H9 (cell line): Measurements from ENCODE around the gene NAA25. TPM values are rescaled to one million over a fixed set of nuclear protein-coding genes. Genes with fewer than 3 reads are reported as not detected.

Experiments
- DNase-seq: peaks from one replicate; pipeline ENCODE4 v3.0.0-alpha.2; 2017
- H2AFZ ChIP-seq: one replicate; pipeline ENCODE4 v1.6.1; 2013; ENCODE audit warnings: mild to moderate bottlenecking, low read length, control low read depth, moderate library complexity
- H2AK5ac ChIP-seq: 2 replicates; pipeline ENCODE4 v1.6.1; 2013; ENCODE audit warnings: low read length, control low read depth, mixed read lengths; ENCODE audit not compliant: insufficient read length
- H2BK120ac ChIP-seq: one replicate; pipeline ENCODE4 v1.6.1; 2013; ENCODE audit warnings: low read depth, mild to moderate bottlenecking, low read length, control low read depth, inconsistent platforms; ENCODE audit not compliant: poor library complexity, severe bottlenecking
- H2BK12ac ChIP-seq: 2 replicates; pipeline ENCODE4 v1.6.1; 2013; ENCODE audit warnings: low read length, control low read depth, mixed read lengths, low read depth; ENCODE audit not compliant: insufficient read length
- H2BK15ac ChIP-seq: 2 replicates; pipeline ENCODE4 v1.6.1; 2013; ENCODE audit warnings: low read depth, low read length, control low read depth
- H2BK20ac ChIP-seq: one replicate; pipeline ENCODE4 v1.6.1; 2013; ENCODE audit warnings: low read depth, mild to moderate bottlenecking, low read length, control low read depth, inconsistent platforms; ENCODE audit not compliant: poor library complexity, severe bottlenecking
- H2BK5ac ChIP-seq: 2 replicates; pipeline ENCODE4 v1.6.1; 2013; ENCODE audit warnings: low read length, control low read depth, mixed read lengths; ENCODE audit not compliant: insufficient read length
- H3K14ac ChIP-seq: 2 replicates; pipeline ENCODE4 v1.6.1; 2013; ENCODE audit warnings: low read length, control low read depth; ENCODE audit not compliant: insufficient read depth
- H3K18ac ChIP-seq: 2 replicates; pipeline ENCODE4 v1.6.1; 2013; ENCODE audit warnings: low read depth, mild to moderate bottlenecking, mixed read lengths, low read length, control low read depth; ENCODE audit not compliant: insufficient read length
- H3K23ac ChIP-seq: 2 replicates; pipeline ENCODE4 v1.6.1; 2013; ENCODE audit warnings: low read length, control low read depth, mixed read lengths, low read depth; ENCODE audit not compliant: insufficient read length
- H3K23me2 ChIP-seq: 2 replicates; pipeline ENCODE4 v1.6.1; 2013; ENCODE audit warnings: low read depth, mild to moderate bottlenecking, mixed read lengths, low read length, control low read depth; ENCODE audit not compliant: insufficient read length, poor library complexity, severe bottlenecking
- H3K27ac ChIP-seq: 2 replicates; pipeline ENCODE4 v1.5.1; 2013; ENCODE audit warnings: low read length, control low read depth, mixed read lengths, low read depth; ENCODE audit not compliant: insufficient read length
- H3K27me3 ChIP-seq: 2 replicates; pipeline ENCODE4 v1.6.1; 2013; ENCODE audit warnings: low read length, control low read depth, inconsistent platforms; ENCODE audit not compliant: insufficient read depth
- H3K4ac ChIP-seq: 2 replicates; pipeline ENCODE4 v1.6.1; 2013; ENCODE audit warnings: low read depth, mild to moderate bottlenecking, control low read depth, inconsistent platforms, low read length, moderate library complexity
- H3K4me1 ChIP-seq: 2 replicates; pipeline ENCODE4 v1.6.1; 2013; ENCODE audit warnings: low read length, control low read depth, inconsistent platforms; ENCODE audit not compliant: insufficient read depth
- H3K4me2 ChIP-seq: 2 replicates; pipeline ENCODE4 v1.6.1; 2013; ENCODE audit warnings: low read length, control low read depth, mixed read lengths; ENCODE audit not compliant: insufficient read length, insufficient read depth
- H3K56ac ChIP-seq: 2 replicates; pipeline ENCODE4 v1.6.1; 2013; ENCODE audit warnings: low read depth, mild to moderate bottlenecking, mixed read lengths, low read length, control low read depth; ENCODE audit not compliant: insufficient read length
- H3K79me1 ChIP-seq: 2 replicates; pipeline ENCODE4 v1.6.1; 2013; ENCODE audit warnings: low read depth, mild to moderate bottlenecking, moderate library complexity, low read length, control low read depth, inconsistent platforms; ENCODE audit not compliant: insufficient read depth, poor library complexity, severe bottlenecking
- H3K79me2 ChIP-seq: 2 replicates; pipeline ENCODE4 v1.6.1; 2013; ENCODE audit warnings: low read length, control low read depth, inconsistent platforms; ENCODE audit not compliant: insufficient read depth
- H3K9ac ChIP-seq: 2 replicates; pipeline ENCODE4 v1.6.1; 2013; ENCODE audit warnings: low read length, control low read depth, mixed read lengths; ENCODE audit not compliant: insufficient read length; ENCODE audit errors: extremely low read depth
- H3K9me3 ChIP-seq: one replicate; pipeline ENCODE4 v1.6.1; 2013; ENCODE audit warnings: low read depth, low read length, inconsistent platforms; ENCODE audit not compliant: control insufficient read depth
- H3T11ph ChIP-seq: one replicate; pipeline ENCODE4 v1.6.1; 2013; ENCODE audit warnings: mild to moderate bottlenecking, low read length, control low read depth, inconsistent platforms
- H4K20me1 ChIP-seq: one replicate; pipeline ENCODE4 v1.6.1; 2013; ENCODE audit not compliant: control insufficient read depth, insufficient read length, insufficient read depth
- H4K5ac ChIP-seq: 2 replicates; pipeline ENCODE4 v1.6.1; 2013; ENCODE audit warnings: low read depth, mild to moderate bottlenecking, mixed read lengths, low read length, control low read depth; ENCODE audit not compliant: insufficient read length
- H4K8ac ChIP-seq: replicated peaks from 2 replicates; pipeline ENCODE4 v1.6.1; 2013; ENCODE audit warnings: low read length, control low read depth, mixed read lengths, low read depth; ENCODE audit not compliant: insufficient read length
- H4K91ac ChIP-seq: 2 replicates; pipeline ENCODE4 v1.6.1; 2013; ENCODE audit warnings: low read depth, mild to moderate bottlenecking, moderate library complexity, mixed read lengths, low read length, control low read depth; ENCODE audit not compliant: insufficient read length
- H3K27ac Mint-ChIP-seq, 3 experiments: 2 replicates in 2 of 3; 3 replicates in 1 of 3; pipeline ENCODE4 v1.8.0; 2020 to 2021; ENCODE audit warnings: mixed read lengths in 3 of 3, mild to moderate bottlenecking in 1 of 3, moderate library complexity in 1 of 3
- H3K27me3 Mint-ChIP-seq: 2 replicates; pipeline ENCODE4 v1.8.0; 2021; ENCODE audit warnings: low read depth, mild to moderate bottlenecking, moderate library complexity, mixed read lengths
- H3K36me3 Mint-ChIP-seq, 3 experiments: 2 replicates in 2 of 3; 3 replicates in 1 of 3; pipeline ENCODE4 v1.8.0; 2020 to 2021; ENCODE audit warnings: low read depth in 3 of 3, mixed read lengths in 3 of 3; ENCODE audit not compliant: insufficient read depth in 1 of 3
- H3K4me1 Mint-ChIP-seq, 2 experiments: 2 replicates each; pipeline ENCODE4 v1.8.0; 2020; ENCODE audit warnings: mixed read lengths in 2 of 2
- H3K4me3 Mint-ChIP-seq, 2 experiments: 2 replicates in 1 of 2; 3 replicates in 1 of 2; pipeline ENCODE4 v1.8.0; 2020 to 2021; ENCODE audit warnings: mild to moderate bottlenecking in 2 of 2, mixed read lengths in 2 of 2, moderate library complexity in 1 of 2
- H3K9me3 Mint-ChIP-seq, 2 experiments: 2 replicates in 1 of 2; 3 replicates in 1 of 2; pipeline ENCODE4 v1.8.0; 2020; ENCODE audit warnings: mild to moderate bottlenecking in 2 of 2, mixed read lengths in 2 of 2, moderate library complexity in 1 of 2
- WGBS: extraction: QIAGEN DNeasy Blood & Tissue Kit; methylation state at CpG from one replicate; pipeline ENCODE4 v1.1.7; 2013; ENCODE audit warnings: missing lambda C conversion rate, low lambda C conversion rate, mixed read lengths; ENCODE audit not compliant: insufficient read length; ENCODE audit errors: extremely low coverage; 5-methylcytosine and 5-hydroxymethylcytosine counted together
- total RNA-seq: library from RNA; stranded (reverse); gene quantifications from 2 replicates; pipeline ENCODE4 v1.2.1, GENCODE V29; 2021
- TF ChIP-seq, protein P1 (sequence below): fragments of 200-600 bp; sonication (generic); conservative IDR thresholded peaks from 3 replicates; pipeline ENCODE4 v1.8.0; 2021; ENCODE audit warnings: antibody characterized with exemption, mild to moderate bottlenecking

The NAA25 gene
- total RNA-seq, 1 experiment from 2014 or later = 57.1 TPM

DNA sequence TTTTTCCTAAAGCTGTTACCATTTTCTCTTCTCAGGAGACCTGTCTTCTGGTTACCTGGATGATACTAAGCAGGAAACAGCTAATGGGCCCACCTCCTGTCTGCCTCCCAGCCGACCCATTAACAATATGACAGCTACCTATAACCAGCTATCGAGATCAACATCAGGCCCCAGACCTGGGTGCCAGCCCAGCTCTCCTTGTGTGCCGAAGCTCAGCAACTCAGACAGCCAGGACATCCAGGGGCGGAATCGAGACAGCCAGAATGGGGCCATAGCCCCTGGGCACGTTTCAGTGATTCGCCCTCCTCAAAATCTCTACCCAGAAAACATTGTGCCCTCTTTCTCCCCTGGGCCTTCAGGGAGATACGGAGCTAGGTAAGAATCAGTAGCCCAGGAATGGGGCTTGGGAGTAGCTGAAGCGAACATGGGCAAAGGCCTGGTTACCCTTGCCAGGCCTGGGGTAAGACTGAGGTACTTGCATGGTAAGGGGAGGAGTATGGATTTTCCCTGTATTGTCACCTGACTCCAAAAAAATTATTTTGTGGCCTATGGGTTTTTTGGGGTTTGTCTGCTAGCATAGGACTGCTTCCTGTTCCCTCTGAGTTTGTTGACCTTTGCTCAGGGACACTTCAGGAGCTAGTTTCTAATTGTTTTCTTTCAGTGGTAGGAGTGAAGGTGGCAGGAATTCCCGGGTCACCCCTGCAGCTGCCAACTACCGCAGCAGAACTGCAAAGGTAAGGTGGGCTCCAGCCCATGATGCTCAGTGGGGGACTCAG is 43.4 kb upstream of the NAA25 start:
- H4K5ac ChIP-seq = no peak overlapping the region
- no peaks in the 10 kb centered on the region for H3K4me1 Mint-ChIP-seq
- no peak overlapping the region for H2BK12ac ChIP-seq
- H2AFZ ChIP-seq = no peak overlapping the region
- TF ChIP-seq, protein P1, sequence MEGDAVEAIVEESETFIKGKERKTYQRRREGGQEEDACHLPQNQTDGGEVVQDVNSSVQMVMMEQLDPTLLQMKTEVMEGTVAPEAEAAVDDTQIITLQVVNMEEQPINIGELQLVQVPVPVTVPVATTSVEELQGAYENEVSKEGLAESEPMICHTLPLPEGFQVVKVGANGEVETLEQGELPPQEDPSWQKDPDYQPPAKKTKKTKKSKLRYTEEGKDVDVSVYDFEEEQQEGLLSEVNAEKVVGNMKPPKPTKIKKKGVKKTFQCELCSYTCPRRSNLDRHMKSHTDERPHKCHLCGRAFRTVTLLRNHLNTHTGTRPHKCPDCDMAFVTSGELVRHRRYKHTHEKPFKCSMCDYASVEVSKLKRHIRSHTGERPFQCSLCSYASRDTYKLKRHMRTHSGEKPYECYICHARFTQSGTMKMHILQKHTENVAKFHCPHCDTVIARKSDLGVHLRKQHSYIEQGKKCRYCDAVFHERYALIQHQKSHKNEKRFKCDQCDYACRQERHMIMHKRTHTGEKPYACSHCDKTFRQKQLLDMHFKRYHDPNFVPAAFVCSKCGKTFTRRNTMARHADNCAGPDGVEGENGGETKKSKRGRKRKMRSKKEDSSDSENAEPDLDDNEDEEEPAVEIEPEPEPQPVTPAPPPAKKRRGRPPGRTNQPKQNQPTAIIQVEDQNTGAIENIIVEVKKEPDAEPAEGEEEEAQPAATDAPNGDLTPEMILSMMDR = no peak
- H3K79me1 ChIP-seq = no peaks in the 10 kb centered on the region
- no peaks in the 10 kb centered on the region for H3K79me2 ChIP-seq
- no peak overlapping the region for H3K56ac ChIP-seq
- H3K18ac ChIP-seq = no peak overlapping the region
- no peak overlapping the region for H2AK5ac ChIP-seq
- no CpG with 5 or more reads among the region's 11 CpGs for WGBS
- H4K91ac ChIP-seq = no peak overlapping the region
- no peak overlapping the region for H4K8ac ChIP-seq
- peak overlapping the region in 2 of 3 experiments; percentile 58 to 69; a peak in 3 of 7 replicates for H3K27ac Mint-ChIP-seq
- H3K14ac ChIP-seq = no peak overlapping the region
- no peak overlapping the region for H3T11ph ChIP-seq
- H3K4me2 ChIP-seq = no peak overlapping the region
- H3K4me3 Mint-ChIP-seq = no peak overlapping the region
- H2BK20ac ChIP-seq = no peak overlapping the region
- H3K9me3 ChIP-seq = no peaks in the 10 kb centered on the region
- H2BK120ac ChIP-seq = no peak overlapping the region
- H3K27ac ChIP-seq = no peak overlapping the region
- no peaks in the 10 kb centered on the region for H3K27me3 ChIP-seq
- H3K4me1 ChIP-seq = no peaks in the 10 kb centered on the region
- no peak overlapping the region for H2BK5ac ChIP-seq
- H3K23ac ChIP-seq = no peak overlapping the region
- H3K36me3 Mint-ChIP-seq = peaks cover 43 to 79% (median 69%) of the 10 kb centered on the region in 3 experiments; a peak in 6 of 7 replicates
- H2BK15ac ChIP-seq = no peak overlapping the region
- H3K23me2 ChIP-seq = no peaks in the 10 kb centered on the region
- no peaks in the 10 kb centered on the region for H4K20me1 ChIP-seq
- no peaks in the 10 kb centered on the region for H3K27me3 Mint-ChIP-seq
- H3K9ac ChIP-seq = no peak overlapping the region
- H3K4ac ChIP-seq = no peak overlapping the region
- no peak for DNase-seq
- peaks cover 4 to 7% of the 10 kb centered on the region in 2 experiments; a peak in 4 of 5 replicates for H3K9me3 Mint-ChIP-seq
